Renal cortical epithelial cell (primary cell): ENCODE data around the gene C16orf86. TPM values are rescaled to one million over a fixed set of nuclear protein-coding genes. Genes with fewer than 3 reads are reported as not detected.

Experiments used
- DNase-seq: peaks from one replicate; pipeline ENCODE4 v3.0.0-alpha.2; 2011; ENCODE audit warnings: low read depth
- total RNA-seq: library from RNA; depleted of rRNA; stranded (reverse); fragments of >200 nt; gene quantifications from 2 replicates; pipeline ENCODE4 v1.2.3, GENCODE V29; 2014

C16orf86 gene
- total RNA-seq, 1 donor from 2014 or later: 4.6 TPM

DNA sequence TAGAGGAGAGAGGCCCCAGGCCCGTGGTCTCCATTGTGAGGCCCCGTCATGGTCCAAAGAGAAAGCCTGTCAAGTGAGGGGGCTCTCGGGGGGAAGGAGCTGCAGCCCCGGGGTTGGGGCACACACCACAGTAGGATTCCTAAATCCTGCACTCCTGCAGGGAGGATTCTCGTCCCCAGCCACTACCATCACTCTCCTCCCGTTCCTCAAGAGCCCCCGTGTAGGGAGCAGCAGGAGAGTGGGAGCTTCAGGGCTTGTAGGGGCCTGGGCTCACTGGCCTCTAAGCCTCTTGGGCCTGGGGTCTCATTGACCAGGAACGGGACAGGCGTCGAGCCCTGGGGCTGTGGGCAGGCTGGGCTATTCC, 821 bp downstream of the C16orf86 start:
- DNase-seq: no peak

DNA sequence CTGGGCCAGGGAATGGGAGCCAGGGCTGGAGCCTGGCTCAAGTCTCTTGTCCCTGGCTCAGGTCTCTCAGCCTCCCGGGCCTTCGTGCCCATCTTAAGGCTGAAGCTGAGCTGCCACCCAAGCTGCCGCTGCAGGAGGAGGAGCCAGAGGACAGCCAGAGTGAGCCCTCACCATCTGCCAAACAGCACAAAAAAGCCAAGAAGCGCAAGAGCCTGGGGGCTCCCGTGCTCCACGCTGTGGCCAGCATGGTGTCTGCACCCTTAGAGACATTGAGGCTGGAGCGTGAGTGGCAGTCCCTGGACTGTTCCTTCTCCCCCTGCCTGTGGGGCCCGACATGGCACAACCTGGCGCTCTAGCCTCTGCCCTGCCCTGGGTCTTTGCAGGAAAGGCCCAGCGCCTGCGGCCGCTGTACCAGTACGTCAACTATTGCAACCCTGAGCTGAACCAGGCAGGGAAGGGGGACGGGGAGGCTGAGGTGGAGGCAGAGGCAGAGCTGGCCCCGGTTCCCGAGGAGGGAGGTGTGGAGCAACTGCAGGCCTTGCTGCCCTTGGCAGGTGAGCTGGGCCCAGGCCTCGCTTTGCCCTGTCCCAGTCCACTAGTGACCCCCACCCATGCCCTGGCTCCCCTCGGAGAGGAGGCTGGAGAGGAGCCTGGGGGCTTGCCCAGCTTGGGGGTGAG, 1.3 kb downstream of the C16orf86 start:
- peak; percentile 84 for DNase-seq

DNA sequence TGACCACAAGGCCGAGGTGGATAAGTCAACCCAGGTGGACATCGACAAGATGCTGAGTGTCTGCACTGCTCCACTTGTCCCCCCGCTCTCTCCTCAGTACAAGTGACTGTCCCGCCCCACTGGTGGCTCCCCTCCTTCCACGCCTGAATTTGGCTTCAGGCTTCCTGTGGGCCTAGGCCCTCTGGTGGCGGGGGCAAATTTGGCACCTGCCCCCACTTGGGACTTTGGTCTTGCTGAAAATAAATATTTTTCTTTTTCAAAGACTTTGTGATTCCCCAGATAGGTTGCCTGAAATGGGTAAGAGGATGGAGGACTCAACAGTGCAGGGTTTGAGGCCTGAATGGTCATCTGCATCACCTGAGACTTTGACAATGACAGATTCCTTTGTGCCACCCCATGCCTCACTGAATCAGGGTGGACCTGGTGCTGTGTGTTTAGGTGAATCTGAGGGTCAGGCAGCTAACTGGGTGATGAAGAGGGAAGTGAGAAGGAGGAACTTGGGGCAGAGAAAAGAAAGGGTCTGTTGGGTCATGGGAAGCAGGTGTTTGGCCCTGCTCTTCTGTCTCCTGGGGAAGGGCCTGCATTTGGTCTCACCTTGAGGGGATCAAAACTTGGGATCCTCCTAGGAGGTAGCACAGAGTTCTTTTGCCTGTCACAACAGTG, 2.0 kb downstream of the C16orf86 start:
- DNase-seq: no peak

DNA sequence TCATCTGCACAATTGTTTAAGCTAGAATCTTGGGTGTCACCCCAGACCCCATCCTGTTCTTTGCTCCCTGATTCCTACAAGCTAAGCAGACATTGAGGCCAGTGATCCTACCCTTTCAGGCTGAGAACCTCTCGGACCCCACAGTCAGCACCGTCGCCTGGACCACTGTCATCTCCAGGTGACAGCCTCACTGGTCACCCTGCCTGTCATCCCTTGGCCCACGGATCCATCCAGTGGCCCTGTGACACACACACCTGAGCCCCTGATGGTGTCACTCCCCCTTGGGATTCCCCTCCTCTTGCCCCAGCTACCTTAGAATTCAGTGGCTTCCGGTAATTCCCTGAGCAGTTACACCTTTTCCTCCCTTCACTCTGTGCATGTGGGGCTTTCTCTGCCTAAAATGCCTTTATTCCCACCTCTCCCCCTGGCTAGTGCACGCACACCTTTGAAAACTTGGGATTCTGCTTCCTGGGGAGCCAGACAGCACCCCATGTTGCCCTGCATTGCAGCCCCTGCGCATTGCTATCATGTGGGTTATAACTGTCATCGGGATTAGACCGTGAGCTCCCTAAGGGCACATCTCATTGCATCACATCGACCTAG, 3.0 kb downstream of the C16orf86 start:
- DNase-seq: no peak

DNA sequence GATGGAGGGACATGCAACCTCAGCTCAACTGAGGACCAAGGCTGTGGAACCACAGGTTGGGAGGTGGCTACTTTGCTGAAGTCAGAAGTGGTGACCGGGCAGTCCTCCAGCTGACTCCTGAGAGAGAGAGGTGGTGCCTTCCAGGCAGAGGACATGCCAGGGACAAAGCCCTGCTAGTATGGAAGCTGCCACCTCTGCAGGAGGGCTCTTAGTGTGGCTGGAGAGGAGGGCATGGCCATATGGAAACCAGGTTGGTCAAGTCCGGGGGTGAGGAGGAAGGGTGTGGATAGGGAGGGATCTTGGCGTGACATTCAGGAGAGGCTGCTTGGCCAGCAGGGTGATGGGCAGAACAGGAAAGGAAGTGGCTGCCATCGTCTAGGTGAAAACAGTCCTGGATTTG, 5.7 kb downstream of the C16orf86 start:
- no peak for DNase-seq

DNA sequence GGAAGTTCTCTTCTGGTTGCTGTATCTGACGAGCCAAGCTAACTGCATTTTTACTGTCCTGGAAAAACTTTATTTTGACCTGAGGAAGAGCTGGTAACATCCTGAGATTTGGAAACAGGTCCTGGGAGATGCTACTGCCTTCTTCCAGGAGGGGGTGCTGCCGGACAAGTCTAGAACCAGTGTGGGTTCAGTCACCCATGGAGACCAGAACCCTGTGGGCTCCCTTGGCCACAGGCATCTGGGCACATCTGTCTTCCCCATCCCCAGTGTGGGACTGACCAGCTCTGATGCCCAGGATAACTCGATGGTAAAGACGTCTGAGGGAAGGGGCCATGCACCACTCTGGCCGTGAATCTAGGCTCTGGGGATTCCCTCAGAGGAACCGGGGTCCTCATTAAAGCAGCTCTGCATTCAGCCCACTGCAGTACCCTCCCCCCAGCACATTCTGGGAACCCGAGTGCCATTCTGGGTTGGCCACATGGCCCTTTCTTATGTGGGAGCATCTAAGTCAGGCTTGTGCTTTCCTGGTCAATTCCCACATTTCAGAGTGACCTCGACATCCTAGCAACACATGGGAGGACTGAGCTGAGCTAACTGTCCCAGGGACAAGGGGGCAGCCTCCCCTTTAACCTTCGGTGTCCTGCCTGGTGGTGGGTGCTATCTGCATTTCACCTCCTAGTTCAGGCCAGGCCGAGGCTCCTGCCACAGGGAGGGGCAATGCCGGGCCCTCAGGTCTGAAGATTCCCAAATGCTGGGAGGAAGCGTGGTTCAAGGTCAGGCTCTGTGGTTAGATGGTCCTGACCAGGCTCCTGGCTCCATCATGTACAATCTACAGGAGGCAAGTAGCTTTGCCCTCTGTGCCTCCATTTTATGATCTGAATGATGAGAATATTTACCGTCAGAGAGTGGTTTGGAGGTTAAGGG, 6.4 kb downstream of the C16orf86 start:
- peak; percentile 69 for DNase-seq

DNA sequence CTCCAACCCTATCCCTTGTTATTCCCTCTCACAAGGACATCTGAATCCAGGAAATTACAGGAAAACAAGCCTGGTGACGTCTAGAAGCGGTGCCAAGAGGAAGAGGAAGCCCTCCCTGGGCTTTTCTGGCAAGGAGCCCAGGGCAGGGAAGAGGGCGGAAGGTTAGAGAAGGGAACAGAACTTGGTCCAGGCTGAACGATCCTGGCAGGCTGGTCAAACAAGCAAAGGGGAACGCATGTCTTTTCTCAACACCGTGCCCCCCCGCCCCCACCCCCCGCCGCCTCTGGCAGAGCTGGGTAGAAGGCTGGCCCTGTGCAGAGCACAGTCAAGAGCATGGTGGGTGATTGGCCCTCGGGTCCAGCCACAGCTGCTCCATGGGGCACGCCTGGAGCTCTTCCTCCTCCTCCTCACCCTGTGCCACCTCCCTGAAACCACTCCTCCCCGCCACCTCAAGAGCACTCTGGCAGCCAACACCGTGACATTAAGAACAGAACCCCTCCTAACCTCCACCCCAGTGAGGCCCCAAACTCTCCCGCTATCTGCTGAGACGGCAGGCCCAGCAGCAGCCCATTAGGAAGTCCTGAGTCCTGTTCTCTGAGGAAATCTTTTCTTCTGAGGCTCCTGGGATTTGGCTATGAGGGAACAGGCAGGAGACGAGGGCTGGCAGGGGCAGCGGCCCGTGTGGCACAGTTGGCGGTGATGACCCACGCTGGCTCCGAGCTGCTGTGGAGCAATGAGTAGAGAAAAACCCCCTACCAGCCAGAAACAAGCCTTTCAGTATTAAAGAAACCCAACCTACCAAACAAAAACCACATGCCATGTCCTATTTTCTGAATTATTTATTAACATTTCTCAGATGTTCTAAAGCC, 7.3 kb downstream of the C16orf86 start:
- peak; percentile 34 for DNase-seq

DNA sequence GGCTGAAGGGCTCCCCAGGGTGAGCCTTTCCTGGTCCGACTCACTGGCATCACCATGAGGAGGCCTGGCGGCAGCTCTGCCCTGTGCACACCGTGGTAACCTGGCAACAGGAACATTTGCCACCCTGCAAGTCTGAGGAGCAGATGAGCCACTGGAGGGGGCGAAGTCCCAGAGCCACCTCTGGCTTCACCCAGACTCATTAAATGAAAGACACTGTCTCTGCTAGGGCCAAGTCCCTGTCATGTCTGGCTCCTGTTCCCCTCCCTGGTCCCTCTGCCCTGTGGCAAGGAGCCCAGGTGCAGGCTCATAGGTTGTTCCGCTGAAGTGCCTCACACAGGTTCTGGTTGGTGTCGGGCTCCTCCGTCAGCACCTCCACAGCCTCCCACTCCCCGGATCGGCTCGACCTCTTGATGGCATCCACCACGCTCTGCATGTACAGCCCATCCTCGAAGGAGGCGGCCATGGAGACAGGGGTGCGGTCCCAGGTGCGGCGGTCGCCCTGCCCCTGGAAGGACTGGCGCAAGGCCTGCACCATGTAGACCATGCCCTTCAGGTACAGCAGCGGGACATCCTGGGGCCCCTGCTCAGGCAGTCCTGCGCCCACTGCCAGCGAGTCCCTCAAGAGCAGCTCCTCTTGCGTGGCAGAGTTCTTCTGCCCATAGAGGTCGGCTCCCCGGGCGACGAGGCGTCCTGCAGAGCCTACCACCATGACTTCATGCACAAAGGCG, 8.4 kb downstream of the C16orf86 start:
- no peak for DNase-seq

DNA sequence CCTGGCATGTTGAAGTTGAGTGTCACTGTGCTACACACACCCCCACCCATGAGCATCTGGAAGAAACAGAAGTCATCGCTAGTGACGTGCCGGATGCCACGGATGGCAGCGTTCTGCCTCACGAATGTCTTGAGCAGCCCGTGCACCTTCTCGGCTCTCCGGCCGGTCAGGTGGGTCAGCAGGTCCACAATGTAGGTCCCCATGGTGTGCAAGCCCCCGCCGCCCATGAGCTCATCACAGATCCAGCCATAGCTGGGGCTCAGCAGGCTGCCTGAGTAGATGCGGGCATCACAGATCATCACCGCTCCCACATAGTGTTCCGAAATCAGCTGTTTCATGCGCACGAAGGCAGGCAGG, 8.9 kb downstream of the C16orf86 start:
- no peak for DNase-seq

DNA sequence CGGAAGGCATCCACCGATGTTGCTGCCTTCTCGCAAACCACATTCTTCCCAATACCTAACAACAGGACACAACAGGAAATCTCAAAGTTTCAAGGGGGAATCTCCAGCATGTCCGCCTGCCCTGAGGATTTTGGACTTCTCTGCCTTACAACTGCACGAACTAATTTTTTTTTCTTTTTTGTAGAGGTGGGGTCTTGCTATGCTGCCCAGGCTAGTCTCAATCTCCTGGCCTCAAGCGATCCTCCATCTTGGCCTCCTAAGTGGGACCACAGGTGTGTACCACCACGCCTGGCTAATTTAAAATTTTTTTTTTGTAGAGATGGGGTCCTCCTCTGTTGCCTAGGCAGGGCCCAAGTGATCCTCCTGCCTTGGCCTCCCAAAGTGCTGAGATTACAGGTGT, 9.4 kb downstream of the C16orf86 start:
- no peak for DNase-seq

DNA sequence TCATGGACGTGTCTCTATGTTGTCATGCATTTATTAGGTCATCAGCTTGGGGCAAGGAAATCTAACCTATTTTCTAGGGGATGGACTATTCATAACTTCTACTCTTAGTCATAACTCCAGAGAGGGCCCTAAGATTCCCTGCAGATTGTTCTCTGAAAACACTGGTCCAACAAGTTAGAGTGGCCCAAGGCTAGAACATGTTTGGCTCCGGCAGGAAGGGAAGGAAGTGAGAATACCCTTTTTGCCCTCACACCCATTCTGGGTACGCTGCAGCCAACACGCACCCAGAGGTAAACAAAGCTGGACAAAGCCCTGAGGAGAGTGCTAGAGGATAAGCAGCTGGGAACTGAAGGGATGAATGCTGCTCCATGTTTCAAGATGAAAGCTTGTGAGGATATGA, 9.9 kb downstream of the C16orf86 start:
- no peak for DNase-seq

DNA sequence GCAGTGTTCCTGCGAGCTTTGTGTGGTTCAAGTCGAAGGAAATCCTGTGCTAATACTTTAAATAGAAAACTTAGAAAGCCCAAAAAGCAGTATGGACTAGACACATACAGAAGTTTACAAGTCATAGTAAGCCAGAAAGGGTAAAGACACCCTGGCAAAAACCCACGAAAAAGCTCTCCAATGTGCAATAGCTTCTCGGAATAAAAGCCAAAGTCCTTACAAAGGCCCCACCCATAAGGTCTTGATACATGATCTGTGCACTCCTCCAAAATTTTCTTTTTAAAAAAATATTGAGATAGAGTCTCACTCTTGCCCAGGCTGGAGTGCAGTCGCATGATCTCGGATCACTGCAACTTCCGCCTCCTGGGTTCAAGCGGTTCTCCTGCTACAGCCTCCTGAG, 10.3 kb downstream of the C16orf86 start:
- DNase-seq: no peak

DNA sequence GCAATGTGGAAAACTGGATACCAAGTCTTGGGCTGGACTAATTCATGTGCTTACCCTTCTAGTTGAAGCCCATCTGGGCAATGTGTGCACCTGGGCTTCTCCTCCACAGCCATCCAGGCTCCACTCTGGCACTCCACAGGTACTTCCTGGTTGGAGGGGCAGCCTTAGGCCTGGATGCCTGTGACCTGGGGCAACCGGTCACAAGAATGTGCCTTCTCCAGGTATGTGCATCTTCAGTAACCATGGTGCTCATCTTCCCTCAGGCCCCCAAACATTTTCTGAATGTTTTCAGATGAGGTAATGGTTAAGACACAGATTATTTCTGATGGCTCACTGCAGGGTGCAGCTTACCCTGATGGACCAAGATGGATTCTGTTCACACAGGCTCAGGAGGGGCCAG, 11.1 kb downstream of the C16orf86 start:
- no peak for DNase-seq

DNA sequence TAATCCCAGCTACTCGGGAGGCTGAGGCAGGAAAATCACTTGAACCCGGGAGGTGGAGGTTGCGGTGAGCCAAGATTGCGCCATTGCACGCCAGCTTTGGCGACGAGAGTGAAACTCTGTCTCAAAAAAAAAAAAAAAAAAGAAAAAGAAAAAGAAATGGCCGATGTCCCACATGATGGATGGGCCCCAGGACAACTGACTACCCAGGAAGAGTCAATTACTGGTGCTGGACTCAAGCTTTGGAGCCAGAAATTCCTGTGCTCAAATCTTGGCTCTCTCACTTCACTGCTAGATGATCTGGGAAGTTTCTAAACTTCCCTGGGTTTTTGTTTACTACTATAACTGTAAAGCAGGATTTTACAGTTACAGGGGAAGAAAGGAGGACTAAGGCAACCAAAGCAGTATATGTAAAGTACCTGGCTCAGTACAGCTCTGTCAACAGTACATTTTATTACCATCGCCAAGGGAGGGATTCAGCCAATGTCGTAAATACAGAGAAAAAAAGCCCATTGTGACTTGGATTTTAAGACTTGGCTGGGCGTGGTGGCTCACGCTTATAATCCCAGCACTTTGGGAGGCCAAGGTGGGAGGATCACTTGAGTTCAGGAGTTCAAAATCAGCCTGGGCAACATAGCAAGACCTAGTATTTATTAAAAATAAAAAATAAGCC, 11.9 kb downstream of the C16orf86 start:
- DNase-seq: no peak

DNA sequence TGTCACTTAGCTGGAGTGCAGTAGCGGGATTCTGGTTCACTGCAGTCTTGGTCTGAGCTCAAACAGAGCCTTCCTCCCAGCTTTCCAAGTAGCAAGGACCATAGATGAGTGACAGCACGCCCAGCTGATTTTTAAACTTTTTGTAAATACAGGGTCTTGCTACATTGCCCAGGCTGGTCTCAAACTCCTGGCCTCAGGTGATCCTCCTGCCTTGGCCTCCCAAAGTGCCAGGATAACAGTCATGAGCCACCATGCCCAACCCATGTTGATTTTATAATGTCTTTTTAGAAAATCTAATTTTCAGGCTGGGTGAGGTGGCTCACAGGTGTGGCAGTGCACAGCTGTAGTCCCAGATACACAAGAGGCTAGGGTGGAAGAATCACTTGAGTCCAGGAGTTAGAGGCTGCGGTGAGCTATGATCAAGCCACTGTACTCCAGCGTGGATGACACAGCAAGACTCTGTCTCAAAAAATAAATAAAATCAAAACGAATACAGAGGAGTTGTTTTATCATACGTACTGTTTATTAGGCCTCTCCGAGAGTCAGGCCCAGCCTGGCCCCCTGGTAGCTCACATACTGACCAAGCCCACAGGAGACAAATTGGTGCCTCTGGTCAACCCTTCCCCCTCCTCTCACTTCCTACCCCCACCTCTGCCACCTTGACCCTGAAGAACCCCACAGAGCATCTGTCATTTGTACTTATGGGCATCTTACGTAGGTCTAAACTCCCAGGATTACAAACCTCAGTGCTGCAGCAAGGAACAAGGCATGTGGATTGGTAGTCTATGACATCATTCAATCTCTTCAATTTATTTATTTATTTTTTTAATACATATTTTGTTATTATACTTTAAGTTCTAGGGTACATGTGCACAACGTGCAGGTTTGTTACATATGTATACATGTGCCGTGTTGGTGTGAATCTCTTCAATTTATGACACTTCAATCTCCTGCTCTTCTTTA, 13.6 kb downstream of the C16orf86 start:
- no peak for DNase-seq

DNA sequence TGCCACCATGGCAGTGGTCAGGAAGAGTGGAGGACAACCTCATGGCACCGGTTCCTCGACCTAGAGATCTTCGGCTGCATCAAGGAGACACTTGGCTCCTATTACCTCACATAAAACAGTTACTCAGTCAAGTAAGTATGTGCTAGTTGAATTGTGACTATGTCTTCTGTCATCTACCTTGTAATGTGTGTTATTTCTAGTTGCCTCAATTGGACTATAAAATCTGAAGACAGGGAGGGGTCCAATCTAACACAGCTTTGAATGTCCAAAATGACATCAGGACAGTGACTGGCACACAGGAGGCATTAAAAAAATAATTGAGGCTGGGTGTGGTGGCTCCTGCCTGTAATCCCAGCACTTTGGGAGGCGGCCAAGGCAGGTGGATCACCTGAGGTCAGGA, 17.2 kb downstream of the C16orf86 start:
- no peak for DNase-seq

DNA sequence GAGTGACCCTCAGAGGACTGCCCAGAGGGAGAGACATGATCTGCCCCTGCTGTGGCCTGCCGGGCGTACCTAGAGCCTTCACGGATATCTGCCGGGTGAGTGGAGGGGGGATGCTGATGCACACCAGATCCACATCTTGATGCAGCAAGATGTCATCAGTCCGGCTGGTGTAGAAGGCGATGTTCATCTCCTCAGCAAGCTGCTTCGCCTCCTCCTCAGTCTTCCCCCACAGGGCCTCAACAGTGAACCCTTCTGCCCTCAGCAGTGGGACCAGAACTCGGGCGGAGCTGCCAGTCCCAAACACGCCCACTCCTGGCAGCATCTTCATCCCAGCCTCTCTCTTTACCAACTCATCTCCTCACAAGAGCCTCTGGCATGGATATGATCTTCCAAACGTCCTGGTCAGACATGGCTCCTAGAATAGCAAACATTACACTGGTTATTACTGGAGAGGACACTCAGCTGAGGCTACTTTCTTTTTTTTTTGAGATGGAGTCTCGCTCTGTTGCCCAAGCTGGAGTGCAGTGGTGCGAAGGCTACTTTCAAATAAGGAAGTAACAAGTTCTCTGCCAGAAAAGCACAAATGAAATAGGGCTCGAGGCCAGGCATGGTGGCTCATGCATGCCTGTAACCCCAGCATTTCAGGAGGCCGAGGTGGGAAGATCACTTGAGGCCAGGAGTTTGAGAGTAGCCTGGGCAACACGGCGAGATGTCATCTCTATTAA, 18.9 kb downstream of the C16orf86 start:
- DNase-seq: peak; percentile 24
